GM10266 (cell line): ENCODE measurements around the gene NPBWR2.

Experiments
- DNase-seq: peaks from one replicate; pipeline ENCODE4 v3.0.0; 2012; ENCODE audit errors: extremely low spot score
- TF ChIP-seq, protein P1 (sequence below): IDR thresholded peaks from 2 replicates; pipeline ENCODE4 v1.5.1; 2012; ENCODE audit warnings: mild to moderate bottlenecking, low read depth; ENCODE audit not compliant: control insufficient read depth, insufficient read depth; ENCODE audit errors: missing control alignments

Gene NPBWR2

DNA sequence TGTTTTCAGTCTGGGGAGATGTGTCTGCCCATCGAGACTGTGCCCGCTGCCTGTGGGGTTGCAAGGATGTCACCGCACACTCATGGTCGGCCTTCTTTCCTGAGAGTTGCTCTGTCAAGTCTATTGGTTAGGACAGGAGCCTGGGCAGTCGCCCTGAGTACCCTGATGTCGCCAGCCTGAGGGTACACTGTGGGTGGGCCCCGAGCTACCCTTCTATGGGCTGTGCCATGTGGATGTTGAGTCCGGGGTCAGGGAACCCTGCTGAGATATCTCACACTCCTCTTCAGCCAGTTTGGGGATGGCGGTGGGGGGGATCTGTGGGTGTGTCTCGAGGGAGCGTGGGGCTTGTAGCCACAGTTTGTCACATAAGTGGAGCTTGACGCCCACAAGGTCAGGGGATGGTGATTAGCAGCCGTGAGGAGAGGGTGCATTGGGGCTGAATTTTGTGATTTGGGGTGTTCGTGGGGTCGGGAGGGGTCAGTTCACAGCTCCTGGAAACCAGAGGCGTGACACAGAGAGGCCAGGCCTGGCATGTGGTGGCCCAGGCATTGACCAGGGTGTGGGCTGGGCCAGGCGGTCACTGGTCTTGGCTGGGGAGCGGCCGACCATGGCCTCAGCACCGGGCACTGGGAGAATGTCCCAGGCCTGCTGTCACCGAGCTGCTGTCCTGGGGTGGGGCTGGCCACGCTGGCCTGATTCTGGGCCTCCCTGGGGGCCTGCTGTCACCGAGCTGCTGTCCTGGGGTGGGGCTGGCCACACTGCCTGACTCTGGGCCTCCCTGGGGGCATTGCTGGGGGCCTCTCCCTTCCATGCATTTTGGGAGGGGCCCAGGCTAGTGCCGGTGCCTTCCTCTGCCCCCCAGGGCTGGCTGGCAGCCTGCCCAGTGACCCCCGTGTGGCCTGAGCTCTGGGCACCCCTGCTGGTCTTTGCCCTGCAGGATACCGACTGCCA lies 1.6 kb upstream of the NPBWR2 start:
- TF ChIP-seq, protein P1, sequence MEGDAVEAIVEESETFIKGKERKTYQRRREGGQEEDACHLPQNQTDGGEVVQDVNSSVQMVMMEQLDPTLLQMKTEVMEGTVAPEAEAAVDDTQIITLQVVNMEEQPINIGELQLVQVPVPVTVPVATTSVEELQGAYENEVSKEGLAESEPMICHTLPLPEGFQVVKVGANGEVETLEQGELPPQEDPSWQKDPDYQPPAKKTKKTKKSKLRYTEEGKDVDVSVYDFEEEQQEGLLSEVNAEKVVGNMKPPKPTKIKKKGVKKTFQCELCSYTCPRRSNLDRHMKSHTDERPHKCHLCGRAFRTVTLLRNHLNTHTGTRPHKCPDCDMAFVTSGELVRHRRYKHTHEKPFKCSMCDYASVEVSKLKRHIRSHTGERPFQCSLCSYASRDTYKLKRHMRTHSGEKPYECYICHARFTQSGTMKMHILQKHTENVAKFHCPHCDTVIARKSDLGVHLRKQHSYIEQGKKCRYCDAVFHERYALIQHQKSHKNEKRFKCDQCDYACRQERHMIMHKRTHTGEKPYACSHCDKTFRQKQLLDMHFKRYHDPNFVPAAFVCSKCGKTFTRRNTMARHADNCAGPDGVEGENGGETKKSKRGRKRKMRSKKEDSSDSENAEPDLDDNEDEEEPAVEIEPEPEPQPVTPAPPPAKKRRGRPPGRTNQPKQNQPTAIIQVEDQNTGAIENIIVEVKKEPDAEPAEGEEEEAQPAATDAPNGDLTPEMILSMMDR, result no peak
- no peak for DNase-seq

DNA sequence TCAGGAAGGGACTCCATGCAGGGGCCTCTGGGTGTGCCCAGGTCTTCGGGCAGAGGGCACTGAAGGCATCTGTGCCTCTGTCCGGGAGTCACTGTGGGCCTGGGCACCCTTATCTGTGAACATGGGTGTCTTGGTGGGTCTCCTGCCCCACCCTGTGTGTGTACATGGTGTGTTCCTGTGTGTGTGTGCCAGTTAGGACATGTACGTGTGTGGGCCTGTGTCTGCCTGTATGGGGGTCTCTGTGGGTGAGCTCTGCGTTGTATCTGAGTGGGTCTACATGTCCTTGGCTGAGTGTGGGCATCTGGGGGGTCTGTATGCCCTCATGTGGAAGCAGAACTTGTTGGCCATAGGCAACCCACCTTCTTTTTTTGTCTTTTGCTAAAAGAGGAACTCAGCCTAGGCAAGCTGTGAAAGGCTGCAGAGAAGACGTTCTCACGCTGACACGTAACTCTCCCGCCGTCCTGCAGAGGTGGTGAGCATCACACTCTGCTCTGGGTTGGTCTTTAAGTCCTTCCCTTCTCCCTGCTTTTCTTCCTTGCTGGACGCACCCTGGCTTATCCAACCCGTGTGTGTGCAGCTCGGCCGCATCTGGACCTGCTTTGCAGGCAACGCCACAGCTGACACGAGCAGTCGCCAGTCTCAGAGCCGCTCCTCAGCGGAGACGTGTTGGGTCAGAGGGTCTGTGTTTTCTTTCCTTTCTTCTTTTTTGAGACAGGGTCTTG lies 532 bp upstream of the NPBWR2 start:
- DNase-seq, result no peak
- TF ChIP-seq, protein P1, result no peak

DNA sequence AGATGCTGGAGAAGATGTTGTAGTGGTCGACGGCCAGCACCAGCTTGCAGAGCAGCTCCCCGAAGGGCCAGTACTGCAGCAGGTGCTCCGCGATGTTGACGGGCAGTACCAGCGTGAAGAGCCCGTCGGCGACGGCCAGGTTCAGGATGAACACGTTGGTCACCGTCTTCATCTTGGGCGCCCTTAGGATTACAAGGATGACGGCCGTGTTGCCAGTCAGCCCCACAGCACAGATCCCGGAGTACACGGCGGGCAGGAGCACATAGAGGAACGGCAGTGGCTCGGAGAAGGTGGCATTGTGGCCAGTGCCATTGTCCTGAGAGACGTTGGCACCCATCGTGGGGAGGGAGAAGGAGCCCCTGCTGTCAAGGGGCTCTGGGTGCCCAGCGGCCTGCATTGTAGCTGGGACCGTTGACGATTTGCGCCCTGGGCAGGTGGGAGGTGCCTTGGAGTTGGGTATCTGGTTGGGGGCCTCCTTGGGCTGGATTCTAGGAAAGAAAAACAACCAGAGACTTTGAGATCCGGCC lies 867 bp downstream of the NPBWR2 start:
- no peak for DNase-seq
- TF ChIP-seq, protein P1, result no peak

DNA sequence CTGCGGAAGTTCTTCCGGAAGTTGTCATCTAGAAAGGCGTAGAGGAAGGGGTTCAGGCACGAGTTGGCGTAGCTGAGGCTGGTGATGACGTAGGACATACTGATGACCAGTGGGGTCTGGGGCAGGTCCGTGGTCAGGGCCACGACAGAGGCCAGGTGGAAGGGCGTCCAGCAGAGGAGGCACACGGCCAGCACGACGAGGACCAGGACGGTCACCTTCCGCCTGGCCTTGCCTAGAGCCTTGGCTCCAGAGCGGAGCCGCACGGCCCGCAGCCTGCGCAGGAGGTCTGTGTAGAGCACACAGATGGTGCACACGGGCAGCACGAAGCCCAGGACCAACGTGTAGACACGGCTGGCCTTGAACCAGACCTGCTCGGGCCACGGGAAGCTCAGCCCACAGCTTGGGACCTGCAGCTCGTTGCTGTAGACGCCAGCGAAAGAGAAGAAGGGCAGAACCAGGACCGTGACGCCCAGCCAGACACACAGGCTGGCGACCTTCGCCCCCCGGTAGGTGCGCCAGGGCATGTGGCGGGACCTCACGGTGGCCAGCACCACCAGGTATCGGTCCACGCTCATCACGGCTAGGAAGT lies 1.4 kb downstream of the NPBWR2 start:
- DNase-seq, result no peak
- TF ChIP-seq, protein P1, result no peak

DNA sequence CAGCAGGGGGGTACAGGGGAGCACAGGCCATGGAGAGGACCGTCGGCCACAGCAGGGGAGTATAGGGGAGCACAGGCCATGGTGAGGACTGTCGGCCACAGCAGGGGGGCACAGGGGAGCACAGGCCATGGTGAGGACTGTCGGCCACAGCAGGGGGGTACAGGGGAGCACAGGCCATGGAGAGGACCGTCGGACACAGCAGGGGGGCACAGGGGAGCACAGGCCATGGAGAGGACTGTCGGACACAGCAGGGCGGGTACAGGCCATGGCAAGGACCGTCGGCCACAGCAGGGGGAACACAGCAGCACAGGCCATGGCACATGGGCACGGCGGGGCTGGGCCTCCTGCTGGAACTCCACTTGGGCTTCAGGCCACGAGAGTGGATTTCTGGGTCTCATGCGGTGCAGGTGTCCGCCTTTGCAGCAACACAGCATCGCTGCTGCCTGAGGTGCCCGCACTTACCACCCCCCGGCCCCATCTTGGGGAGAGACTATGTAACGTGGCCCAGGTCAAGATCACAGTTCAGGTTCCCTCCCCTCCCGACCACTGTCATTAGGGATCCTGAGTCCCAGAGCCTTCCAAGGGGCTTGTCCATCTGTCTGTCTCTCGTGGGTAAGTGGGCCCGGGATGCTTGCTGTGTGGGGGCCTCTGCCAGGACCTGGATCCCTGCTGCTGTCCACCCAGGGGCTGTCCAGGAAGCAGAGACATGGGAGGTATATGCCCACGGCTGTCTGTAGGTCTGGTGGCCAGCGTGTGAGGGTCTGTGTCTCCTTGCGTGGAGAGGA lies 2.5 kb downstream of the NPBWR2 start:
- no peak for DNase-seq
- TF ChIP-seq, protein P1, result no peak

DNA sequence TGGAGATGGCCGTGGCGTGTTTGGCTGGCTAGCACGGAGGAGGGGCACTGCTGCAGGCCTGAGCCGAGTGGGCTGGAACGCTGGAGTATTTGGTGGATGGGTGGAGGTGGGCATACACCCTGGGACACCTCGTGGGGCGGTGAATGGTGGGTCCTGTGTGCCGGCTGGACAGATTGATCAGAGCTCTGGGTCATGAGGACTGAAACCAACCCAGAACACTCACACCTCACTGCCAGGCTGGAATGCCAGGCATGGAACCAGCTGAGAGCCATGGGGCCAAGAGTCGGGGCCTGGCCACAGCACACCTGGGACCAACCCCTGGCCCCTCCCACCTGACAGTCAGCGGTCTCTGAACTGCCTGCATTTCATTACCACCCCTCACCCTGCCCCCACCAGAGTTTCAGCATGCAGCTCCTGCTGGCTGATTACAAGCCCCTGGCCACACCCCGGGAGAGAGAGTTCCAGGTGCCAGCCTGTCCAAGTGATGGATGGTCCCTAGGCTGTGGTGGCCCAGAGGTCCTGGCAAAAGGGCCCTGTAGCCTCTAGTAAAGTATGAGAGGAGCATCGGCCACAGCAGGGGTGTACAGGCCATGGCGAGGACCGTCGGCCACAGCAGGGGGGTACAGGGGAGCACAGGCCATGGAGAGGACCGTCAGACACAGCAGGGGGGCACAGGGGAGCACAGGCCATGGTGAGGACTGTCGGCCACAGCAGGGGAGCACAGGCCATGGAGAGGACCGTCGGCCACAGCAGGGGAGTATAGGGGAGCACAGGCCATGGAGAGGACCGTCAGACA lies 3.3 kb downstream of the NPBWR2 start:
- TF ChIP-seq, protein P1, result no peak
- no peak for DNase-seq
